AG09309 (cell line): ENCODE measurements around the gene SIAH1.
A peak's percentile ranks its signal among the peaks of the same experiment; 100 is the strongest.

Source experiments
- DNase-seq: peaks from one replicate; pipeline ENCODE4 v3.0.0-alpha.2; 2010; ENCODE audit warnings: low read depth
- H3K4me3 ChIP-seq: 2 replicates; pipeline ENCODE4 v1.5.1; 2011; ENCODE audit warnings: mild to moderate bottlenecking, low read depth, low read length, moderate library complexity; ENCODE audit not compliant: control insufficient read depth
- CTCF ChIP-seq: IDR thresholded peaks from 2 replicates; pipeline ENCODE4 v1.5.1; 2011; ENCODE audit warnings: mild to moderate bottlenecking, low read depth, low read length, inconsistent platforms; ENCODE audit not compliant: insufficient read depth, control insufficient read depth; ENCODE audit errors: missing control alignments

Gene SIAH1

GRCh38 chr16:48385253-48386150 is at the start of gene SIAH1:
TSS of gene SIAH1 (minus strand) at chr16:48385413. CDS start at chr16:48362428, 22,985 bp downstream.
- no peak for TF ChIP-seq CTCF
- peak; percentile 13 for DNase-seq
- peak within 1 kb of the TSS; percentile 52 for H3K4me3 ChIP-seq

- no peak for DNase-seq
- TF ChIP-seq CTCF = no peak
- no peak overlapping the region for H3K4me3 ChIP-seq
Measured at GRCh38 chr16:48434653-48435317, 49.6 kb upstream of the SIAH1 start.

GRCh38 chr16:48433850-48434530 is 48.8 kb upstream of the SIAH1 start:
- no peak for DNase-seq
- no peak for TF ChIP-seq CTCF
- no peak overlapping the region for H3K4me3 ChIP-seq

- no peak for TF ChIP-seq CTCF
- DNase-seq = no peak
- H3K4me3 ChIP-seq = no peak overlapping the region
Measured at GRCh38 chr16:48433116-48433849, 48.1 kb upstream of the SIAH1 start.

- DNase-seq = no peak
- TF ChIP-seq CTCF = no peak
- no peak overlapping the region for H3K4me3 ChIP-seq
Measured at GRCh38 chr16:48432136-48432535, 46.9 kb upstream of the SIAH1 start.

GRCh38 chr16:48430890-48431289 is 45.7 kb upstream of the SIAH1 start:
- no peak for TF ChIP-seq CTCF
- no peak overlapping the region for H3K4me3 ChIP-seq
- DNase-seq = no peak
